SK-N-MC (cell line): ENCODE measurements around the gene ZNF135.

Experiments used
- DNase-seq: peaks from one replicate; pipeline ENCODE4 v3.0.0-alpha.2; 2011; ENCODE audit warnings: low read depth, low spot score
- H3K27ac ChIP-seq: fragments of 200-600 bp; sonication (generic); 2 replicates; pipeline ENCODE4 v1.5.1; 2016; ENCODE audit warnings: mixed run types
- H3K36me3 ChIP-seq: fragments of 200-600 bp; sonication (generic); 2 replicates; pipeline ENCODE4 v1.6.1; 2017; ENCODE audit warnings: antibody characterized with exemption, low read length, mixed read lengths; ENCODE audit not compliant: insufficient read depth
- H3K4me3 ChIP-seq: fragments of 200-600 bp; sonication (generic); 2 replicates; pipeline ENCODE4 v1.5.1; 2016
- H3K9ac ChIP-seq: fragments of 200-600 bp; sonication (generic); 2 replicates; pipeline ENCODE4 v1.8.0; 2017; ENCODE audit warnings: mixed run types, mixed read lengths; ENCODE audit not compliant: insufficient read length
- H3K9me3 ChIP-seq: fragments of 200-600 bp; sonication (generic); 2 replicates; pipeline ENCODE4 v1.6.1; 2017; ENCODE audit warnings: low read depth, mild to moderate bottlenecking, antibody characterized with exemption, low read length, moderate library complexity, mixed read lengths
- EZH2 ChIP-seq: fragments of 200-600 bp; sonication (generic); IDR thresholded peaks from one replicate; pipeline ENCODE4 v1.6.1; 2017; ENCODE audit warnings: antibody characterized with exemption
- FOXP2 ChIP-seq: optimal IDR thresholded peaks from 2 replicates; pipeline ENCODE3; 2011; ENCODE audit warnings: mild to moderate bottlenecking, moderate library complexity; ENCODE audit not compliant: insufficient read depth; ENCODE audit errors: extremely low read length, control extremely low read depth
- POLR2AphosphoS5 ChIP-seq: IDR thresholded peaks from 2 replicates; pipeline ENCODE4 v1.6.1; 2012; ENCODE audit warnings: mild to moderate bottlenecking, low read depth, low read length, borderline replicate concordance

Gene ZNF135

GRCh38 chr19:58085348-58085875, 26.3 kb downstream of the ZNF135 start:
- H3K27ac ChIP-seq = no peak overlapping the region
- DNase-seq = no peak
- no peak overlapping the region for H3K4me3 ChIP-seq
- no peaks in the 10 kb centered on the region for H3K9me3 ChIP-seq
- TF ChIP-seq EZH2 = no peak
- TF ChIP-seq POLR2AphosphoS5 = no peak
- TF ChIP-seq FOXP2 = no peak
- H3K36me3 ChIP-seq = no peaks in the 10 kb centered on the region
- H3K9ac ChIP-seq = no peak overlapping the region

GRCh38 chr19:58086825-58087710, 28.0 kb downstream of the ZNF135 start:
- DNase-seq = no peak
- H3K27ac ChIP-seq = no peak overlapping the region
- H3K4me3 ChIP-seq = no peak overlapping the region
- H3K9ac ChIP-seq = no peak overlapping the region
- H3K9me3 ChIP-seq = no peaks in the 10 kb centered on the region
- TF ChIP-seq FOXP2 (no peak), EZH2 (no peak), POLR2AphosphoS5 (no peak)
- no peaks in the 10 kb centered on the region for H3K36me3 ChIP-seq

- Histone ChIP-seq H3K27ac (no peak overlapping the region), H3K4me3 (no peak overlapping the region), H3K9me3 (no peaks in the 10 kb centered on the region), H3K9ac (no peak overlapping the region), H3K36me3 (no peaks in the 10 kb centered on the region)
- TF ChIP-seq EZH2 (no peak), POLR2AphosphoS5 (no peak), FOXP2 (no peak)
- DNase-seq = no peak
Measured at GRCh38 chr19:58088521-58089052, 29.5 kb downstream of the ZNF135 start.

GRCh38 chr19:58089846-58090245, 30.8 kb downstream of the ZNF135 start:
- DNase-seq = no peak
- TF ChIP-seq FOXP2 (no peak), POLR2AphosphoS5 (no peak), EZH2 (no peak)
- no peaks in the 10 kb centered on the region for H3K9me3 ChIP-seq
- no peak overlapping the region for H3K4me3 ChIP-seq
- H3K9ac ChIP-seq = no peak overlapping the region
- H3K27ac ChIP-seq = no peak overlapping the region
- H3K36me3 ChIP-seq = no peaks in the 10 kb centered on the region

GRCh38 chr19:58091251-58091995, 32.3 kb downstream of the ZNF135 start:
- no peaks in the 10 kb centered on the region for H3K9me3 ChIP-seq
- no peak for DNase-seq
- no peak overlapping the region for H3K4me3 ChIP-seq
- no peak overlapping the region for H3K27ac ChIP-seq
- TF ChIP-seq FOXP2 = no peak
- TF ChIP-seq EZH2 = no peak
- no peak for TF ChIP-seq POLR2AphosphoS5
- H3K9ac ChIP-seq = no peak overlapping the region
- H3K36me3 ChIP-seq = no peaks in the 10 kb centered on the region

GRCh38 chr19:58093071-58093470, 34.0 kb downstream of the ZNF135 start:
- no peak for DNase-seq
- Histone ChIP-seq H3K9me3 (no peaks in the 10 kb centered on the region), H3K27ac (no peak overlapping the region), H3K36me3 (no peaks in the 10 kb centered on the region), H3K4me3 (no peak overlapping the region), H3K9ac (no peak overlapping the region)
- TF ChIP-seq POLR2AphosphoS5 (no peak), EZH2 (no peak), FOXP2 (no peak)

GRCh38 chr19:58095328-58095727, 36.2 kb downstream of the ZNF135 start:
- Histone ChIP-seq H3K36me3 (no peaks in the 10 kb centered on the region), H3K27ac (no peak overlapping the region), H3K9me3 (peaks cover 6% of the 10 kb centered on the region; the same call in 1 of the 2 replicates), H3K9ac (no peak overlapping the region), H3K4me3 (no peak overlapping the region)
- DNase-seq = no peak
- TF ChIP-seq FOXP2 (no peak), EZH2 (no peak), POLR2AphosphoS5 (no peak)

- Histone ChIP-seq H3K4me3 (no peak overlapping the region), H3K36me3 (no peaks in the 10 kb centered on the region), H3K27ac (no peak overlapping the region), H3K9me3 (peaks cover 6% of the 10 kb centered on the region; the same call in 1 of the 2 replicates), H3K9ac (no peak overlapping the region)
- TF ChIP-seq FOXP2 (no peak), EZH2 (no peak), POLR2AphosphoS5 (no peak)
- DNase-seq = no peak
Measured at GRCh38 chr19:58096884-58097283, 37.8 kb downstream of the ZNF135 start.
